IMR-90 (cell line): Measurements from ENCODE around the gene CTDP1. TPM values are rescaled to one million over a fixed set of nuclear protein-coding genes. Genes with fewer than 3 reads are reported as not detected.

Experiments used
- ATAC-seq: fragments of 200-7000 bp; cut with Tn5 transposase; 2 replicates; pipeline ENCODE4 v1.9.1; 2020; ENCODE audit warnings: low read depth, mild to moderate bottlenecking, moderate library complexity
- BruUV-seq: library from RNA; stranded (reverse); fragments of 400-500 nt; replicated peaks from 2 replicates; lab custom pipeline; 2021; lab: Mats Ljungman, UMichigan
- CTCF ChIA-PET: fragments of 300-600 bp; formaldehyde crosslinking; extraction: SDS; loops from one replicate; lab custom pipeline; 2021; ENCODE audit warnings: antibody characterized with exemption; lab: Yijun Ruan, JAX
- POLR2A ChIA-PET: fragments of 300-600 bp; sonication (Branson Sonifier 250); formaldehyde crosslinking; loops from one replicate; lab custom pipeline; 2022; ENCODE audit warnings: antibody characterized with exemption; ENCODE audit not compliant: unreplicated experiment; lab: Charles Lee
- DNase-seq: peaks from one replicate; pipeline ENCODE4 v3.0.0; 2013
- H2AFZ ChIP-seq: replicated peaks from 2 replicates; pipeline ENCODE3; 2013; ENCODE audit warnings: low read length, mild to moderate bottlenecking; ENCODE audit not compliant: poor library complexity
- H2AK5ac ChIP-seq: 2 replicates; pipeline ENCODE4 v1.6.1; 2013; ENCODE audit warnings: low read depth, low read length, inconsistent platforms
- H2AK9ac ChIP-seq: replicated peaks from 2 replicates; pipeline ENCODE3; 2013; ENCODE audit warnings: mild to moderate bottlenecking, low read depth, low read length, moderate library complexity; ENCODE audit not compliant: poor library complexity
- H2BK120ac ChIP-seq: 2 replicates; pipeline ENCODE4 v1.6.1; 2013; ENCODE audit warnings: low read depth, low read length, inconsistent platforms
- H2BK15ac ChIP-seq: 3 replicates; pipeline ENCODE4 v1.6.1; 2013; ENCODE audit warnings: low read depth, low read length, inconsistent platforms
- H2BK20ac ChIP-seq: 2 replicates; pipeline ENCODE4 v1.6.1; 2013; ENCODE audit warnings: low read depth, mild to moderate bottlenecking, inconsistent platforms, low read length, moderate library complexity
- H2BK5ac ChIP-seq: 2 replicates; pipeline ENCODE4 v1.6.1; 2013; ENCODE audit warnings: mild to moderate bottlenecking, low read depth, low read length, inconsistent platforms; ENCODE audit not compliant: poor library complexity, severe bottlenecking
- H3K14ac ChIP-seq: replicated peaks from 2 replicates; pipeline ENCODE4 v1.6.1; 2013; ENCODE audit warnings: low read depth, low read length, inconsistent platforms
- H3K18ac ChIP-seq: 2 replicates; pipeline ENCODE4 v1.6.1; 2013; ENCODE audit warnings: low read depth, low read length, control low read depth
- H3K23ac ChIP-seq: 2 replicates; pipeline ENCODE4 v1.6.1; 2013; ENCODE audit warnings: low read depth, low read length, inconsistent platforms
- H3K27ac ChIP-seq: 2 replicates; pipeline ENCODE4 v1.5.1; 2013; ENCODE audit warnings: mild to moderate bottlenecking, control low read depth, low read length; ENCODE audit not compliant: insufficient read depth
- H3K27me3 ChIP-seq: 2 replicates; pipeline ENCODE4 v1.6.1; 2013; ENCODE audit warnings: low read length; ENCODE audit not compliant: control insufficient read depth, insufficient read depth
- H3K36me3 ChIP-seq: 2 replicates; pipeline ENCODE4 v1.6.1; 2013; ENCODE audit warnings: low read length, mixed read lengths; ENCODE audit not compliant: control insufficient read depth, insufficient read depth
- H3K4ac ChIP-seq: 2 replicates; pipeline ENCODE4 v1.6.1; 2013; ENCODE audit warnings: low read depth, low read length, inconsistent platforms
- H3K4me1 ChIP-seq: 2 replicates; pipeline ENCODE4 v1.6.1; 2013; ENCODE audit warnings: low read length, mixed read lengths; ENCODE audit not compliant: control insufficient read depth, insufficient read depth
- H3K4me2 ChIP-seq: 2 replicates; pipeline ENCODE4 v1.6.1; 2013; ENCODE audit warnings: low read depth, mild to moderate bottlenecking, control low read depth, low read length, moderate library complexity
- H3K4me3 ChIP-seq: 2 replicates; pipeline ENCODE4 v1.5.1; 2013; ENCODE audit warnings: low read depth, mild to moderate bottlenecking, control low read depth, low read length, moderate library complexity; ENCODE audit not compliant: insufficient read depth
- H3K56ac ChIP-seq: 2 replicates; pipeline ENCODE4 v1.6.1; 2013; ENCODE audit warnings: low read length, inconsistent platforms; ENCODE audit not compliant: insufficient read depth; ENCODE audit errors: extremely low read depth
- H3K79me1 ChIP-seq, 2 experiments: 2 replicates each; pipeline ENCODE4 v1.6.1; 2013; ENCODE audit warnings: low read length in 2 of 2, inconsistent platforms in 1 of 2, low read depth in 1 of 2
- H3K9ac ChIP-seq: 2 replicates; pipeline ENCODE4 v1.6.1; 2013; ENCODE audit warnings: low read depth, low read length, control low read depth
- H3K9me1 ChIP-seq: 2 replicates; pipeline ENCODE4 v1.6.1; 2013; ENCODE audit warnings: low read length, inconsistent platforms; ENCODE audit not compliant: insufficient read depth
- H3K9me3 ChIP-seq: 2 replicates; pipeline ENCODE4 v1.6.1; 2013; ENCODE audit warnings: low read length; ENCODE audit not compliant: control insufficient read depth, insufficient read depth
- H4K20me1 ChIP-seq: 2 replicates; pipeline ENCODE4 v1.6.1; 2013; ENCODE audit warnings: low read length, inconsistent platforms; ENCODE audit not compliant: insufficient read depth
- H4K5ac ChIP-seq: 2 replicates; pipeline ENCODE4 v1.6.1; 2013; ENCODE audit warnings: mild to moderate bottlenecking, low read depth, low read length, control low read depth
- H4K8ac ChIP-seq, 2 experiments: 2 replicates each; pipeline ENCODE4 v1.6.1; 2013; ENCODE audit warnings: low read depth in 2 of 2, low read length in 2 of 2, control low read depth in 1 of 2, inconsistent platforms in 1 of 2
- H4K91ac ChIP-seq: 2 replicates; pipeline ENCODE4 v1.6.1; 2013; ENCODE audit warnings: low read depth, low read length, inconsistent platforms; ENCODE audit not compliant: insufficient read depth
- WGBS, 2 experiments: methylation state at CpG; one replicate each; pipeline versions ENCODE4 v1.1.5 to v1.1.7; 2013; ENCODE audit warnings: missing lambda C conversion rate in 2 of 2; ENCODE audit not compliant: insufficient read length in 1 of 2; ENCODE audit errors: extremely low coverage in 2 of 2; 5-methylcytosine and 5-hydroxymethylcytosine counted together
- dilution Hi-C: fragments of 300-500 bp; cut with HindIII; formaldehyde crosslinking; loops from one replicate; pipeline ENCODE4 v1.14.3; 2018; ENCODE audit warnings: low sequenced_read_pairs; ENCODE audit not compliant: unreplicated experiment
- in situ Hi-C: fragments of 300-500 bp; cut with MboI; formaldehyde crosslinking; loops from 3 replicates; pipeline ENCODE4 v1.14.3; 2019; ENCODE audit warnings: low sequenced_read_pairs, inconsistent platforms, mixed read lengths
- intact Hi-C: fragments of 100-400 bp; cut with micrococcal nuclease; formaldehyde crosslinking; loops from 2 replicates; pipeline ENCODE4 v1.10.0; 2022
- polyA plus RNA-seq, 3 experiments: library from polyadenylated mRNA; depleted of rRNA; stranded (reverse); fragments of >200 nt; gene quantifications; 2 replicates each; pipeline ENCODE4 v1.2.3, GENCODE V29; 2012; ENCODE audit warnings: low replicate concordance in 1 of 3
- total RNA-seq: library from RNA; depleted of rRNA; stranded (reverse); fragments of >200 nt; gene quantifications from 2 replicates; pipeline ENCODE4 v1.2.3, GENCODE V29; 2012
- TF ChIP-seq, protein P1 (sequence below): conservative IDR thresholded peaks from 2 replicates; pipeline ENCODE4 v1.5.1; 2012; ENCODE audit warnings: mild to moderate bottlenecking, low read depth, low read length, improper control_type of control experiment

The CTDP1 gene
- total and polyA plus RNA-seq, 2 of the 4 experiments (the other 2 are of a cell fraction) = 13.4 to 17.6 TPM

- H3K4me3 ChIP-seq = no peak overlapping the region
- TF ChIP-seq, protein P1, sequence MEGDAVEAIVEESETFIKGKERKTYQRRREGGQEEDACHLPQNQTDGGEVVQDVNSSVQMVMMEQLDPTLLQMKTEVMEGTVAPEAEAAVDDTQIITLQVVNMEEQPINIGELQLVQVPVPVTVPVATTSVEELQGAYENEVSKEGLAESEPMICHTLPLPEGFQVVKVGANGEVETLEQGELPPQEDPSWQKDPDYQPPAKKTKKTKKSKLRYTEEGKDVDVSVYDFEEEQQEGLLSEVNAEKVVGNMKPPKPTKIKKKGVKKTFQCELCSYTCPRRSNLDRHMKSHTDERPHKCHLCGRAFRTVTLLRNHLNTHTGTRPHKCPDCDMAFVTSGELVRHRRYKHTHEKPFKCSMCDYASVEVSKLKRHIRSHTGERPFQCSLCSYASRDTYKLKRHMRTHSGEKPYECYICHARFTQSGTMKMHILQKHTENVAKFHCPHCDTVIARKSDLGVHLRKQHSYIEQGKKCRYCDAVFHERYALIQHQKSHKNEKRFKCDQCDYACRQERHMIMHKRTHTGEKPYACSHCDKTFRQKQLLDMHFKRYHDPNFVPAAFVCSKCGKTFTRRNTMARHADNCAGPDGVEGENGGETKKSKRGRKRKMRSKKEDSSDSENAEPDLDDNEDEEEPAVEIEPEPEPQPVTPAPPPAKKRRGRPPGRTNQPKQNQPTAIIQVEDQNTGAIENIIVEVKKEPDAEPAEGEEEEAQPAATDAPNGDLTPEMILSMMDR = no peak
- H2BK20ac ChIP-seq = peak overlapping the region; percentile 57; the same call in 1 of the 2 replicates
- peaks cover 18% of the 10 kb centered on the region for H3K4me1 ChIP-seq
- 0 out of 2 replicates have a peak overlapping the region, but pooled peaks have one; percentile 16 for H3K18ac ChIP-seq
- H3K9me1 ChIP-seq = peaks cover 23% of the 10 kb centered on the region
- peak overlapping the region; percentile 84 for H2BK120ac ChIP-seq
- CTCF ChIA-PET = no interaction called here
- H3K36me3 ChIP-seq = peaks cover 31% of the 10 kb centered on the region
- H3K27me3 ChIP-seq = no peaks in the 10 kb centered on the region
- ATAC-seq (no peak; the same call in 1 of the 2 replicates), DNase-seq (no peak)
- intact Hi-C loops = loop anchor here (1.0 to 10.0 kb wide), 2 partner anchors 96 to 340 kb away; partner anchors contain the start of gene RBFA
- peak overlapping the region; percentile 65 for H3K4ac ChIP-seq
- H3K14ac ChIP-seq = peak overlapping the region; percentile 63; the same call in 1 of the 2 replicates
- no peak overlapping the region for H2AK9ac ChIP-seq
- H4K91ac ChIP-seq = 0 out of 2 replicates have a peak overlapping the region, but pooled peaks have one; percentile 20
- no peak overlapping the region for H3K56ac ChIP-seq
- WGBS, 2 experiments = no CpG with 5 or more reads among the region's 3 CpGs
- peaks cover 14 to 63% of the 10 kb centered on the region in 2 experiments for H3K79me1 ChIP-seq
- BruUV-seq = no TSS peak
- POLR2A ChIA-PET = no interaction called here
- H4K5ac ChIP-seq = no peak overlapping the region
- no peaks in the 10 kb centered on the region for H3K9me3 ChIP-seq
- H2AK5ac ChIP-seq = no peak overlapping the region
- peak overlapping the region; percentile 27; the same call in 1 of the 2 replicates for H3K4me2 ChIP-seq
- H3K27ac ChIP-seq = peak overlapping the region; percentile 43; the same call in 1 of the 2 replicates
- H3K9ac ChIP-seq = no peak overlapping the region; the same call in 1 of the 2 replicates
- dilution Hi-C loops = no loop called here
- in situ Hi-C loops = no loop called here
- H2AFZ ChIP-seq = no peak overlapping the region
- no peak overlapping the region for H3K23ac ChIP-seq
- peaks cover 52% of the 10 kb centered on the region for H4K20me1 ChIP-seq
- H2BK15ac ChIP-seq = no peak overlapping the region
- H2BK5ac ChIP-seq = no peak overlapping the region
- H4K8ac ChIP-seq = peak overlapping the region in 1 of 2 experiments; percentile 24; a peak in 1 of 4 replicates
These were observed 15.3 kb downstream of the CTDP1 start for GRCh38 chr18:79694895-79695213.
